ENCODE measurements around the gene ELL. TPM values are rescaled to one million over a fixed set of nuclear protein-coding genes. Genes with fewer than 3 reads are reported as not detected.

The ELL gene
- polyA plus RNA-seq, 1 donor from 2014 or later = 7.2 TPM

DNA sequence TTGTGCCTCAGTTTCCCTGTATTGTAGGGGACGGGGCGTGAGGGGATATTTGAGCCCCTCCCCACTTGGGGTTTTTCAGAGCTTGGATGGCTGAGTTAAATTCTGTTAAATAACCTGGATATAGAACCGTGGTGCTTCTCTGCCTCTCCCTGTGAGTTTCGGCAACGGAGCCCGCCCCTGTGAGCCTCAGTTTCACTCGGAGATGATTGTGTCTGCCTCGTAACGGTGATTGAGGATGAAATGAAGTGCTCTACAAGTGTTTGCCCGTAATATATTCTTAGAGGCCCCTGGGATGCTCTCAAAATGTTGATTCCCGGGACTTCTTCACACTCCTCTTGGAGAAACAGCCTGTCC is 36.3 kb upstream of the ELL start:
- Histone ChIP-seq H3F3A (ENCODE audit: insufficient read depth, low read length, poor library complexity, severe bottlenecking) (no peaks in the 10 kb centered on the region), H3K9me2 (ENCODE audit: insufficient read depth, low read length) (no peaks in the 10 kb centered on the region), H3K9me3 (ENCODE audit: low read length) (no peaks in the 10 kb centered on the region), H3K27ac (ENCODE audit: low read length) (peak overlapping the region; percentile 58), H3K27me3 (ENCODE audit: insufficient read depth, low read depth, low read length) (no peaks in the 10 kb centered on the region), H4K20me1 (ENCODE audit: insufficient read depth) (no peaks in the 10 kb centered on the region), H3K4me3 (ENCODE audit: low read length) (peak overlapping the region; percentile 86), H3K36me3 (ENCODE audit: insufficient read depth, low read length) (no peaks in the 10 kb centered on the region), H2AFZ (ENCODE audit: low read depth, low read length) (peak overlapping the region; percentile 69), H3K9ac (ENCODE audit: low read length) (peak overlapping the region; percentile 77), H3K4me2 (ENCODE audit: low read length) (peak overlapping the region; percentile 96), H3K79me2 (replicated peaks; ENCODE audit: insufficient read depth, low read length) (peaks cover 9% of the 10 kb centered on the region)
- TF ChIP-seq POLR2AphosphoS5 (IDR thresholded peaks at IDR 0.05) (no peak), RAD21 (conservative IDR thresholded peaks at IDR 0.05) (no peak), EZH2 (IDR thresholded peaks at IDR 0.05; ENCODE audit: borderline replicate concordance, insufficient read depth, low read length, poor library complexity, severe bottlenecking) (no peak), CTCF (IDR thresholded peaks at IDR 0.05; ENCODE audit: poor library complexity, severe bottlenecking) (no peak), EP300 (conservative IDR thresholded peaks at IDR 0.05; ENCODE audit: poor library complexity, severe bottlenecking) (no peak), MXI1 (conservative IDR thresholded peaks at IDR 0.05; ENCODE audit: poor library complexity, severe bottlenecking) (no peak), TAF1 (IDR thresholded peaks at IDR 0.05; ENCODE audit: low read depth) (no peak), REST (IDR thresholded peaks at IDR 0.05; ENCODE audit: borderline replicate concordance) (no peak), SMC3 (conservative IDR thresholded peaks at IDR 0.05; ENCODE audit: poor library complexity) (no peak)

GRCh38 chr19:18557411-18558201 is 35.7 kb upstream of the ELL start, which contains the start of gene KXD1:
Gene KXD1, plus strand, starts transcription at chr19:18557870. Its CDS starts 4,187 bp downstream, at chr19:18562057.
- Histone ChIP-seq H3K9ac (ENCODE audit: low read length) (peak within 1 kb of the TSS; percentile 77), H3K9me3 (ENCODE audit: low read length) (no peaks in the 10 kb centered on the region), H3K9me2 (ENCODE audit: insufficient read depth, low read length) (no peaks in the 10 kb centered on the region), H3F3A (ENCODE audit: insufficient read depth, low read length, poor library complexity, severe bottlenecking) (no peaks in the 10 kb centered on the region), H2AFZ (ENCODE audit: low read depth, low read length) (peak within 1 kb of the TSS; percentile 69), H3K4me2 (ENCODE audit: low read length) (peak within 1 kb of the TSS; percentile 96), H3K27me3 (ENCODE audit: insufficient read depth, low read depth, low read length) (no peaks in the 10 kb centered on the region), H3K27ac (ENCODE audit: low read length) (peak within 1 kb of the TSS; percentile 58), H4K20me1 (ENCODE audit: insufficient read depth) (no peaks in the 10 kb centered on the region), H3K79me2 (replicated peaks; ENCODE audit: insufficient read depth, low read length) (peaks cover 9% of the 10 kb centered on the region), H3K4me3 (ENCODE audit: low read length) (peak within 1 kb of the TSS; percentile 86), H3K36me3 (ENCODE audit: insufficient read depth, low read length) (no peaks in the 10 kb centered on the region)
- TF ChIP-seq CTCF (IDR thresholded peaks at IDR 0.05; ENCODE audit: poor library complexity, severe bottlenecking) = no peak
- peak; percentile 90 for TF ChIP-seq MXI1 (conservative IDR thresholded peaks at IDR 0.05; ENCODE audit: poor library complexity, severe bottlenecking)
- no peak for TF ChIP-seq EZH2 (IDR thresholded peaks at IDR 0.05; ENCODE audit: borderline replicate concordance, insufficient read depth, low read length, poor library complexity, severe bottlenecking)
- TF ChIP-seq REST (IDR thresholded peaks at IDR 0.05; ENCODE audit: borderline replicate concordance) = peak; percentile 54
- TF ChIP-seq SMC3 (conservative IDR thresholded peaks at IDR 0.05; ENCODE audit: poor library complexity) = no peak
- TF ChIP-seq EP300 (conservative IDR thresholded peaks at IDR 0.05; ENCODE audit: poor library complexity, severe bottlenecking) = peak; percentile 78
- no peak for TF ChIP-seq RAD21 (conservative IDR thresholded peaks at IDR 0.05)
- no peak for TF ChIP-seq TAF1 (IDR thresholded peaks at IDR 0.05; ENCODE audit: low read depth)
- peak; percentile 89 for TF ChIP-seq POLR2AphosphoS5 (IDR thresholded peaks at IDR 0.05)
